NCI-H446 (cell line): ENCODE results near the gene VWC2L.
A peak's percentile ranks its signal among the peaks of the same experiment; 100 is the strongest.

Source experiments
- DNase-seq, 2 experiments: peaks; one replicate each; lab custom pipeline; 2025; lab: John Stamatoyannopoulos, UW

The VWC2L gene

DNA sequence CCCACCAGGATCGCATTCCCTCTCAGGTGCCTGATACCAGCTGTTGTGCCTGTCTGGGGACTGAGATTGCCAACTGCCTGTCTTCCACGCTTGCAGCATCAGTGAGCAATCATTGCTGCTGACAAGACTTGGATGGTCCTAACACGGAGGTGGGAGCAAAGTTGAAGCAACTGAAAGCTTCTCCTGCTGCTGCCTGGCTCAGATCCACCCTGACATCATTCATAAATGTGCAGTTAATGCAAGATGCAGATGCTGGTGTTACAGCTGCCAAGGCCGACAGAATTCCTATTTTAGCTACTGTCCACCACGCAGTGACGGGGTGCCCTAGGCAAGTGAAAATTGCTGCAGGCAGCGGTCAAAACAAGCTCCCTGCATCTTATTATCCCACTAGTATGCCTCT lies 131.4 kb downstream of the VWC2L start:
- DNase-seq, result peak; percentile 33 to 73

DNA sequence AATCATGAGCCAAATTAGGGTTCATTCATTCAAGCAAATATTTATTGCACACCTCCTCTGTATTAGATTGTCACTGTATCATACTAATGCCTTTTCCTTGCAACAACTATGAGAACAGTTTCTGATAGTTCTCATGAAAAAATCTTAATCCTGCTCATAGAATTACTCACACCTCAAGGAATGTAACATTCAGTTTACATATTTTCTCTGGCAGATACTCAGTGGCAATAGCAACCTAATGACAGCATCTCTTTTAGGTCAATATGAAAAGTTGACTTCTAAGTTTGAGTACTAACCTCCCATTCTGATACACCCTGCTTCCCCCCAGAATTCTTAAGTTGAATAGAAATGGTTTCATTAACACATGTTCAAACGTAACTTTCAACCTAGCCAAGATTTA lies 132.0 kb downstream of the VWC2L start:
- DNase-seq, result no peak

DNA sequence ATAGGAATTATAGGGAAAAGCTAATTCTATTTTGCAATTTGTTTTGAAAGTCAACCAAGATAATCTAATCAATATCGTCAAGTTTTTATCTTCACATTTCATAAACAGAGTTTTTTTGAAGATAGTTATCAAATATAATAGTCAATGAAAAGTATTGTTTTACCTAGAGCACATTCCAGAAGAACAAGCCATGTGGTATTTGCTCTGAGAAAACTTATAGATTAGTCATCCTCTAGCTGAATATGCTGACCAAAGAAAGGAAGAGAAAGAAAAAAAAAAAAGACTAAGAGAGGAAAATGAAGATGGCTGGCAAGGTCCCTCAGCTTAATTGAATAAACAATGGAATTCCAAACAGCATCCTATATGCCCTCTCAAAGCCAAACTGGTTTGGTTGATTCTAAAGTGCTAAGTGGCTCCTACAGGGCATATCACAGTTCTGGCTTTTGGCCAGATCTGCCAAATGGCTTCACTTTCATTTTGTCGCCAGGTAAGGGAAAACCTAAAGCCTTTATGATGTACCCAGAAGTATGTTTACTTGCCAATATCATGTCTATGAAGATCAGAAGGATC lies 132.6 kb downstream of the VWC2L start:
- no peak for DNase-seq

DNA sequence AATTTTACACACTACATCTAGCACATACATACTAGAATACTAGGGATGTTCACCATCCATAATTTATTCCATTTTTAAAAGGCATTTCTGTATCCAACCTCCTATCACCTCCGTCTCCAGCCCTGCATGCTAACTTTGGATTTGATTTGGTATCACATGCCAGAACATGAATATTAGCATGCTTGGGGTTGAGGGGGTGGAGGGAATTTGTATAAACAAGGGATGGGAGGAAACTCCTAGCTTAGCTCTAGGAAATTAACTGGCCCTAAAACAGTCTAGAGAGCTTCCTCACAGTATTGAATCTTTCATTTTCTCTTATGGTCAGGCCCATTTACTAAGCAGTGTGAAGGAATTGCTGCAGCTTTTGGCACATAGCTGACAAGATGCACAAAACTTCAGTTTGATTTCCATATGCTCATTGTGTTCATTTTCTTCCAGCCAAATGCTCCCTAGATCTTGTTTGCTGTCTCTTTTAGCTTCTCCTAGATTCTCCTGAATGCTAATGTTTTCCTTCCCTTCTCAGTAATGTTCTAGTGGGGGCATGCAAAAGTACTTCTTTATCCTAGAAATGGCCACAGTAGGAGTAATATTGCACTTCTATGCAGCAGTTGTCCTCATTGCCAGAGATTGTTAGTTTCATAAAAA lies 135.2 kb downstream of the VWC2L start:
- no peak for DNase-seq

DNA sequence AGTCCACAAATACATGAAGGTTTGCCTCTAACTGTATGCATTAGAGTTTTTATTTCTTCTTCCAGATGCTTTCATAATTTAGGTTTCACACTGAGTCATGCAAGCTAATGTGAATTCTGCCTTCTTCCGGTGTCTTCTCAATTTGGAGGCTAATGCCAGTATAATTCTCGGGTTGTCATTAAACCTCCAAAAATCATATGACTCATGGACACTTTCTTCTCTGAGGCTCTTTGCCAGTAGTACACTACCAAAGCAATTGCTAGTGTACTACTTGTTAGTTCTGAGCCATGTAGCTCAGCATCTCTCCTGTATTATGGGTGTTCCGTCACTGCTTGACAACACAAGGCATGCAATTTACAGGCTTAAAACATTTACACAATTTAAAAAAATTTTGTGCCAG lies 137.1 kb downstream of the VWC2L start:
- no peak for DNase-seq

DNA sequence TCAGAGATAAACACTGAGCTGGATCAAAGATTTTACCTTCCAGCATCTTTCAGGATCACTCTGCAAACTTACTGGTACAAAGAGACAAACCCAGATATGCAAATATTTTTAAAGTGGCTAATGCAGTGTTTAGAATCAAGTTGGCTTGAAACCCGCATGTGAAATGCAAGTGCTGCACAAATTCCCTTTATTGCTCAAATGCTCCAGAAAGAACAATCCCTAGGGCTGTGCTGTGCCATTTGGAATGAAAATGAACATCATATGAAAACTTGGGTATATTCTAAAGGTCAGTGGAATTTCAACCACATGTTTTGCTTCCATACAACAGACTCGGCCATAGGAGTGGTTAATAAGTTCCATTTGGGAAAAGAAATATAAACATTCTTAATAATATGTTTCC lies 139.1 kb downstream of the VWC2L start:
- no peak for DNase-seq

DNA sequence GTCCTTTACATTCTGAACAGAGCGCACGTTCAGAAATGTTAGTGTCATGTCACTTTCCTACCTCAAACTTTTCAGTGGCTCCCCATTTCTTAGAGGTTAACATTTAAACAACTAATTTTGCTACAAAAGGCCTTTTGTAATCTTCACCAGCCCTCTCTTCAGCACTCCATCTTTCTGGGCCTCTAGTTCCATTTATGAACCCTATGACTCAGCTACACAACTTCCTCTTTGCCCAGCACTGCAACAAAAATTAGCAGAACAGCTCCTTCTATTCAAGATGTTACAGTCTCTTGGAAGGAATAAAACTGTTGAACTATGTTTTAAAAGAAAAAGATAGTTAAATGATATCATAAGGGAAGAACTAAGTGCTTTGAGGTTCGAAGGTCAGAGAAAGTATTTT lies 139.9 kb downstream of the VWC2L start:
- DNase-seq, result no peak

DNA sequence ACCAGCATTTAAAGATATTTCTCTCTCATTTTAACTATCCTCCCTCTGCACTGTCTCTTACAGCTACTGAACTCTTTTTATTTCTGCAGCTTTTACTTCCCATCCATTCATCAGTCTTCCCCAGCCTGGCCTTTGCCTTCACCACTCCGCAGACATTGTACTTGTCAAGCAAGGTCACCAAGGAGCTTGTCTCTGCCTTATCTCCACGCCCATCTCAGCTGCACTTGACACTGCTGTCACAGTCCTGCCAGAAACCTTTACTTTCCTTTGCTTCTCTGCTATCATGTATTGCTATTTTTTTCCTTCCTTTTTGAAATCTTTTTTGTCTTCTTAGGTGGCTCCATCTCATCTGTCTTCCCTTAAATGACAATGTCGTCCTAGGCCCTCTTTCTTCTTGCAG lies 147.0 kb downstream of the VWC2L start:
- no peak for DNase-seq

DNA sequence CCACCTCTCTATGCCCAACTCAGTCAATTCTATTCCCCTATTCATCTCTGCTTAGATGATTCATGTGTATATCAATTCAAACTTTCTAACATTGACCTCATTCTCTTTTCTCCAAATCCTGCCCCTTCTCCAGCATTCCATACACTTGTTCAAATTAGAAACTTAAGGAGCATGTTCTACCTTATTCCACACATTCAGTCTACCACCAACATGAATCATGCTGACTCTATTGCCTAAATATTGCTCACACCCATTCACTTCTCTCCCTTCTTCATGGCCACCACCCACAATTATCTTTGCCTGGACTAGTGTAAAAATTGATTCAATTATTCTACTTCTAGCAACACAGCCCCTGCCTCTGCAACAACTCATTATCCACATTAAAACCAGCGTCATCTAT lies 147.5 kb downstream of the VWC2L start:
- no peak for DNase-seq

DNA sequence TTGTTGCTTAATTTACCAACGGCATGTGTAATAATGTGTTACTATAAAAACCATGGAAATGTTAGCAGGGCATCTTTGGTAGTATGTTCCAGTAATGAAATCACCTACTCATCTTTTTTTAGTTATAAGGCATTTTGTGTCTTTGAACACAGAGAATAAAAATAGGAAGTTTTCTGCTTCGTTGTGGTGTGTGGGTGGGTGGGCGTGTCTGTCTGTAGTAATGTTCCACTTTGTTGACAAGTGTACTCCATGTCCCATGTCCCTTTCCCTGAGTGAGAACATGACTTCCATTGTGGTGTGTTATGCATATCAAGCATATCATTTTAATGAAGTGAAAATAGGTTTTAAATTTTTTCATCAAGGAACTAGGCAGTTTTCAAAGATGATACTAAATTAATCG lies 149.3 kb downstream of the VWC2L start:
- DNase-seq, result no peak

DNA sequence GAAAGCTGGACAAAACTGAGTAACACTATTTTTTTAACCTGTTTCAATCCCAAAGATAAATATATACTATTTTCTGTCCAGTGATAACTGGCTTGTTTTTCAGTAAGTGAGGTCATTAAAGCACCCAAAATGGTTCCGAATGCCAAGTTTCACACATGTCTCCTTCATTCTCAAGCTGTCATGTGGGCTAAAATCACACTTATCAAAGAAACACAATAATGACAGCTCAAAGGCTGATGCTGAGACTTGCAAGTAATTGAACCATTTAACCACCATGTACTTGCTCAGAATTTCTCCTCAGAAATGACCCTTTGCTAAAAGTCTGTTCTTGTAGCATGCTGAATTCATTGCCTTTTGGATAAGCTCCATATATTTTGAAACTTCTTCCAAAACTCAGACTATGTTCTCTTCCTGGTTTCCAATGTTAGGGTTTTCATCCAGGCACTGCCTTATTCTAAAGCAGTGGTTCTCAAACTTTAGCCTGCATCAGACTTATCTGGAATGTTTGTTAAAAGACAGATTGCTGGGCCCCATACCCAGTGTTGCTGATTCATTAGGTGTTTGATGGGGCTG lies 149.8 kb downstream of the VWC2L start:
- DNase-seq, result peak; percentile 40 to 78

DNA sequence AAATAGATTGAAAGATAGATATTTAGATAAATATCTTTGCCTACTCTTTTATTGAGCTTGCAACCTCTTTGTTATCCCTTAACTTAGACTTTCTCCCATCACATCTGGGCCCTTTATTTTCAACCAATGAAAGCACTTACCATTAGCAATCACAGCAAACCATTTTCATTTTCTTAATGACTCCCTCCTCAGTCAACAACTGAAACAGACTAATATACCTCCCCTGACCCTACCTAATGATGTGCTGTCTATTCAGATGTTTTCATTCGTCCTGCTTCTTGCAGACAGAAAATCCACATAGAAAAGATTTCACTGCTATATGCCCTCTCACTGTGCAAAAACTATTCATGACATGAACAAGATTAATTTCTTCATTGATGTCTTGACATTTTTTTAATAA lies 154.4 kb downstream of the VWC2L start:
- DNase-seq, result no peak

DNA sequence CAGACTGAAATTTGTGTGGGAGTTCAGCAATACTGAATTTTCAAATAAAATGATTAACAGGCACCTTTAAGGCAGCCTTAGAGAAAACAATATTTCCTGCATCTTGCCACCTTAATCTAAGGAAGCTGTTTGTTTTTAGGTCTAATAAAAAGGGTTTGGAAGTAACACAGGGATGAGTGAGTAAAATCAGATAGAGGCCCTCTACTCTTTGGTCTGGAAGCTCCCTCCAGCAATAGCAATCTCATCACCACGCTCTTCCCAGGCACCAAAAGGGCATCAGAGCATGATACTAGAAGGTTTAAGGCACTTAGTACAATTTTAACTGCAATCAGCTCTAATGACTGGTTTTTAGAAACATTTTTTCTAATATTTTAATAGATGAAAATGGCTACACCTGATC lies 155.6 kb downstream of the VWC2L start:
- no peak for DNase-seq

DNA sequence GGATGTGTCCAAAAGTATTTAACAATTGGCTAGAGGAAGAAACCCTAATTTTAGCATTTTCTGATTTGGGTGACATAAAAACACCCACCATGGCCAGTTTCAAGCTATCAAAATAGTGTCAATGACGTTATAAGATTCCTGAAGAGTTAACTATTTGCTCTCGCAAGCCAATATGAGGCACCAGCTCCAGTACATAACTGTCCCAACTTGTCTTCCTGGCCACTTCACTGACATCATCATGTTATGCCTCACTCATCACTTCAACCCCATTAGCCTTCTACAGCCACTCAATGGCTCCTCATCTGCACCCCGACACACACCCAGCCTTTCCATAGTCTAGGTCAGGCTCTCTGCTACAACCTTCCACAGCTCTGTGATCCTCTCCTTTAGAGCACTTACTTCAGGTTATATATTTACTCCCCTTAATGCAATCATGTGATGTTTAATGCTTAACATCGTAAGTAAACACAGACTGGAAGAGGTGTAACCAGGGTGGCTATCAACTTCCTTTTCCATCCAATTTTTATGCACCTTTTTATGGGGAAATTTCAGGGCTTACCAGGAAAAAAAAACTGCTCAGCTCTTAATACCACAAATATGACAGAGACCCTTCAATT lies 158.7 kb downstream of the VWC2L start:
- DNase-seq, result no peak

DNA sequence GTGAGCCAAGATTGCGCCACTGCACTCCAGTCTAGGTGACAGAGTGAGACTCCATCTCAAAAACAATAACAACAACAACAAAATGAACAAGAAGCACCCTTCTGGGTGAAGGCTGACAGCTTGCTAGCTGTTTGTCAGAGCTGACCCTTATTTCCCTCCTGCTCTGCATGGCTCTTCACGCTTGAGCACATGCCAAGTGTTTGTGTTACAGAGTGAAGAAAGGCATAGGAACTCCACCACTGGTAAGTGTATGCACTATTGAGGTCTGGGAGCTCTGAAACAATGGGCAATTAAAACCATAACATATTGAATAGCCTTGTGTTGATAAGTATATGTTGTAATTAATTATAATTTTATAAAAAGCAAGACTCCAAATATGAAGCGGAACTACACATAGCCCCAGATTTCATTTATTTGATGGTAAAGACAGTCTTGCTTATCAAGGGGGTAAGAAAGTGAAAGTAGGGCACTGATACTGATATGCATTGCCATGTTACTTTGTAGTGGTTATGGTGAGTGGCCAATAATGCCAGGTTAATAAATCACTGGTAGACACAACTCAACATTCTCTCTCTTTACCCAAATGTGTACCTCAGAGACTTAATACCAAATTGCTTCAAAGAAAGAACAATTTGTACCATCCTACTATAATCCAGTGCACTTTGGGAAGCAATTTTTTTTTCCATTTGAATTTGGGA lies 163.4 kb downstream of the VWC2L start:
- peak in 1 of 2 experiments; percentile 69 for DNase-seq

DNA sequence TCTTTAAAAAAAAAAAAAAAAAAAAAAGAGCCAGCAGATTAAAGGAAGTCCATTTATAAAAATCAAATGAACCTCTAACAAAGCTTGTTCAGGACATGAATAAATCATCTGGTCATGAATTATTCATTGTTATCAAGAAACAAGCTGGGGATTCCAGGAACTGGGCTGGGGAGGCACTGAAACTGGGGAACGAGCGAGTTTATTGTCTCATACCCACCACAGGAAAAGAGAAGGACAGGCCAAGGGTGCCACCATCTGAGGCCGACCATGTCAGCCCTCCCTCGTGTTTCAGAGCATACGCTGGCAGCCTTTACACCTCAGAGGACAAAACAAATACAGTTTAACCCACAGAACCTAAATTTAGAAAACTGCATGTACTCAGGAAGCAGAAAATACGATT lies 164.2 kb downstream of the VWC2L start:
- DNase-seq, result no peak

DNA sequence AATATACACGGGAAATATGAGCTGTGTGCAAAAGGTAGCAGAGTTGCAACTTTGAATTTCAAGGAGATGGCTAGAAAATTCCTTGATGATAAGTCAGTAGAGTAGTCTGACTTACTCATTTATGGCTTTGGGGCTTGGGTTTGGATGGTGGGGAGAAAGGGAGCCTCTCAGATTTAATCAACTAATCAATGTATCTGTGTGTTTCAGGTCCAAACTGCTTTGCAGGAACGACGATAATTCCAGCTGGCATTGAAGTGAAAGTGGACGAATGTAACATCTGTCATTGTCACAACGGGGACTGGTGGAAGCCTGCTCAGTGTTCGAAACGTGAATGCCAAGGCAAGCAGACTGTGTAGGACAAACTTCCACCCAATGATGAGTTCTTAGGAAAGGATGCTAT lies 164.6 kb downstream of the VWC2L start:
- DNase-seq, result peak in 1 of 2 experiments; percentile 19

DNA sequence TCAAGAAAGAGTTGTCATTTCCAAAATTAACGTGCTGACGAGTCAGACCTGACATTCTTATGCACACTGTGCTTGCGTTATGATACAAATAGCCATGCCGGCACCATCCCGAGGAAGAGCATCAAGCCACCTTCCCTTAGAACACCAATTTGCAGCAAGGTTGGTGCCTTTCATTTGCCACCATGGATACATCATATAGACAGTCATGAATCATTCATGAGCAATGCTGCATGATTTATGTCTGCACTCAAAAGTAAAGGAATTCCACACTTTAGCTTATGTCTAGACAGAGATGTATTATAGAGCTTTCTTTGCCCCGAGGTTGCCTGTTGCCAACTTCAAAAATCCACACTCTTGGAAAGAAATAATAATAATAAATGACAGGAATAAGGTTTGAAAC lies 166.9 kb downstream of the VWC2L start:
- DNase-seq, result no peak

DNA sequence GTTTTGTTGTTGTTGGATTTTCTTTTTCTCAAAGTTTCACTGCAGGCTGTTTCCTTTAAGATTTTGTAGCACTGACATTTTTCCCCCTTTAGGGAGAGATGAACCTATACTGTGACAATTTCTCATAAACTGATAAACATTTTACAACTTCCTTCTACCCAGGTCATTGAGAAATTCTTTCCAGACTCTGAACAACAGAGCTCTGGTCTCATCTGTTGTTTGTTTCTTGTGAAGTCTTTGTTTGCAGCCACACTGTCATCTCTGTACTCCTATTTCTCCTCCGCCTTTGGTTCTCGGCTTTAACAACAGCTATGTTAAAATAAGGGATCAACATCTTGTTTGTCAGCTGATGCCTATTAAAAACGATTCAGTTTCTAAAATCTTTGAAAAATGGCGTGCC lies 167.6 kb downstream of the VWC2L start:
- no peak for DNase-seq

DNA sequence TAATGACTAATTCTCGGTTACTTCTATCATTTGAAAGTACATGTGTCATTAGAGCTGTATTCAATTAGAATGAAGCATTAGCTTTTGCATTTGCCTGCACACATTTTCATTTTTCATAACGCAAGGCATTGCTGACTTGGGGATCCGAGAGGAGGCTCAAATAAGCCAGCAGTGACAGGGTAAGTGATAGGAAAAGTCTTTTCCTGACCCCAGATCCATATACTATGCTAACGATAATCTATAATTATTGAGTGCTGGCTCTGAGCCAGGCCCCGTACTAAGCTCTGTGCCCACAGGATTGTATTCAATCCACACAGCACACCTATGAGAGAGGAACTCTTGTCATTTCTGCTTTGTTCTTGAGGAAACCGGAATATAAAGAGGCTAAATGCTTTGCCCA lies 168.2 kb downstream of the VWC2L start:
- DNase-seq, result no peak

DNA sequence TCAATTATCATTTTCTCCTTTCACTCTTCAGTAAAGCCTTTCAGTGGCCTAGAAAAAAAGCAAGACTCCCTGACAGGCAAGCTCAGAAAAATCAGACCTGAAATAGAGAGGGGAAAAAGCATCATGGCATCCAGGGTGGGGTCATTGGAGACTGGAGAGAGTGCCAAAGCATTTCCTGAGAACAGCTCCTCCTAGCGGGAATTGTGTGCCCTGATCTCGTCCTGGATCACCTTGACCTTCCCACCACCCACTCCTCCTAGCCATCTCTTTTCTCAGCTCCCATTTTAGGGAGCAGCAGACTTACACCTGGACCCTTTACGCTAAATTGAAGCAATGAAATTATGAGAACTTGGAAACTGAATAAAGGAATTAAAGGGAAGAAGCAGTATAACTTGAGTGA lies 176.6 kb downstream of the VWC2L start:
- no peak for DNase-seq

DNA sequence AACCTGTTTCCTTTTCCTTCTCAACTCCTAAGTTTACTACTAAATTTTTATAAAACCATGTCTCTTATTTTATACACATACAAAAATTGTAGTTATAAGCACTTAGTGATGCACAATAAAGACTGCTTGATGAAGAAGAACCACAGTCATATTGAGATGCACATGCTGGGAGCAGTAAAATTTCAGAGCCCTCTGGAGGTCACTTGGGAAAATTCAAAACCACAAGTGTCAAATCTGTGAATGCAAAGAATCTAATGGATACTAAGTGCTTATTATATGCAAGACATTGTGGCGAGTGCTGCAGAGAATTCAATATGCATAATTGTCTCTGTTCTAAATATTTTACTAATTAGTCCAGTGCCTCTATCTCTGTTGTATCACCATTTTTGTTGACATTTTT lies 180.5 kb downstream of the VWC2L start:
- peak in 1 of 2 experiments; percentile 15 for DNase-seq

DNA sequence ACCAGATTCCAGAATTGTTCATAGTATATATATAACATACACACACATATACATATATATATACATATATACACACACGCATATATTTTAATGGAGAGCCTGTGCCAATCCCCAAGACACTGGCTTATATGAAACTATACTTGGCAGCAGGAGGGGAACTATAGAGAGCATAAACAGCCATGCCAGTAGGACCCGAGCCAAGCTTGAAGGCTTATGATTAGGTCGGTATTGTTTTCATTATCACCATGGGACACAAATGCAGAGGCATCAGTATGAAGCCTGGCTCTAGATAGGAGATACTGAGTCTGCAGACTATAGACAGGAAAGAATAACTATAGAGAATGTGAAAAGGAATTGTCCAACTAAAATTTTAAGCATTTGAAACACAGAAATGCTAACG lies 181.2 kb downstream of the VWC2L start:
- DNase-seq, result peak in 1 of 2 experiments; percentile 18
